Breast epithelium (tissue), 3 donors: ENCODE data around the gene USP53.

Experiments
- POLR2A ChIP-seq: fragments of 450-650 bp; IDR thresholded peaks from one replicate; pipeline ENCODE4 v1.6.1; 2016; ENCODE audit warnings: antibody characterized with exemption, mild to moderate bottlenecking, moderate library complexity
- POLR2AphosphoS5 ChIP-seq, 3 donors: sonication (generic); formaldehyde crosslinking; IDR thresholded peaks; one replicate each; pipeline ENCODE4 v1.6.1; 2017; ENCODE audit warnings: antibody characterized with exemption in 3 of 3
- TF ChIP-seq, protein P1 (sequence below), 3 donors: fragments of 450-650 bp; IDR thresholded peaks; one replicate each; pipeline ENCODE4 v1.5.1; 2016 to 2017; ENCODE audit warnings: antibody characterized with exemption in 3 of 3, mild to moderate bottlenecking in 3 of 3, moderate library complexity in 3 of 3

DNA sequence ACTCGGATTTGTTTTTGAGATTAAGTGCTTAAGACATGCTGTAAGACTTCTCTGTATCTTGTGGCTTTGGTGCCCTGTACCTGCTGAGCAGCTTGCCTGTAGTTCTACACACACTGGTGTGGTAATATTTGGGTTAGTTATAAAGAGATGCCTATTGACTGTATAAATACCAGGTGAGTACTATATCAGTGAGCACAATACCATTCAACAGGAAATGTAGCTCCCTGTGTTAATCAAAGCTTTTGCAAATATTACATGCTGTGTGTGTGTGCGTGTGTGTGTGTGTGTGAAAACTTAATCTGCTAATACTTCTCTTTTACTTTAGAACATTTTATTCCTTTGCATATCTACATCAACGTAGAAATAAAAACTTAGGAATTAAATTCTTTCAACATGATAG, 46.7 kb upstream of the USP53 start:
- TF ChIP-seq, protein P1, sequence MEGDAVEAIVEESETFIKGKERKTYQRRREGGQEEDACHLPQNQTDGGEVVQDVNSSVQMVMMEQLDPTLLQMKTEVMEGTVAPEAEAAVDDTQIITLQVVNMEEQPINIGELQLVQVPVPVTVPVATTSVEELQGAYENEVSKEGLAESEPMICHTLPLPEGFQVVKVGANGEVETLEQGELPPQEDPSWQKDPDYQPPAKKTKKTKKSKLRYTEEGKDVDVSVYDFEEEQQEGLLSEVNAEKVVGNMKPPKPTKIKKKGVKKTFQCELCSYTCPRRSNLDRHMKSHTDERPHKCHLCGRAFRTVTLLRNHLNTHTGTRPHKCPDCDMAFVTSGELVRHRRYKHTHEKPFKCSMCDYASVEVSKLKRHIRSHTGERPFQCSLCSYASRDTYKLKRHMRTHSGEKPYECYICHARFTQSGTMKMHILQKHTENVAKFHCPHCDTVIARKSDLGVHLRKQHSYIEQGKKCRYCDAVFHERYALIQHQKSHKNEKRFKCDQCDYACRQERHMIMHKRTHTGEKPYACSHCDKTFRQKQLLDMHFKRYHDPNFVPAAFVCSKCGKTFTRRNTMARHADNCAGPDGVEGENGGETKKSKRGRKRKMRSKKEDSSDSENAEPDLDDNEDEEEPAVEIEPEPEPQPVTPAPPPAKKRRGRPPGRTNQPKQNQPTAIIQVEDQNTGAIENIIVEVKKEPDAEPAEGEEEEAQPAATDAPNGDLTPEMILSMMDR (IDR thresholded peaks at IDR 0.05) = no peak
- TF ChIP-seq POLR2AphosphoS5 (IDR thresholded peaks at IDR 0.05) = no peak
- no peak for TF ChIP-seq POLR2A
